ENCODE data around the gene ALAS2. TPM values are rescaled to one million over a fixed set of nuclear protein-coding genes. Genes with fewer than 3 reads are reported as not detected.
"Not testable (repeated sequence)": the region's sequence is repeated elsewhere in the genome, so short reads cannot be mapped to it uniquely, and the experiment has no call there.

The ALAS2 gene
- total RNA-seq, 2 donors from 2014 or later: not detected

- no peak overlapping the region for H3K4me3 ChIP-seq
- no peaks in the 10 kb centered on the region for H3K27me3 ChIP-seq (replicated peaks; ENCODE audit: insufficient read depth)
- H3K36me3 ChIP-seq: no peaks in the 10 kb centered on the region
- DNase-seq (ENCODE audit: low spot score): no peak
- intact Hi-C loops (cut with DNase I): no loop called here
- no peak overlapping the region for H3K27ac ChIP-seq
- TF ChIP-seq POLR2AphosphoS5 (IDR thresholded peaks at IDR 0.05) (no peak), CTCF (IDR thresholded peaks at IDR 0.05) (no peak), POLR2A (IDR thresholded peaks at IDR 0.05) (no peak)
- H3K9me3 ChIP-seq: no peaks in the 10 kb centered on the region
- H3K4me1 ChIP-seq (replicated peaks): no peaks in the 10 kb centered on the region
- WGBS: 95% methylated on average over 2 of the region's 2 CpGs
These were observed 39.1 kb downstream of the ALAS2 start for GRCh38 chrX:54991706-54992105.

- H3K27me3 ChIP-seq (replicated peaks; ENCODE audit: insufficient read depth); H3K9me3 ChIP-seq; H3K4me3 ChIP-seq; H3K4me1 ChIP-seq (replicated peaks); H3K27ac ChIP-seq; H3K36me3 ChIP-seq; intact Hi-C loops (cut with DNase I); DNase-seq (ENCODE audit: low spot score): not testable (repeated sequence)
- WGBS: 95% methylated on average over 2 of the region's 2 CpGs
These were observed 47.5 kb downstream of the ALAS2 start for GRCh38 chrX:54983306-54983705.

- intact Hi-C loops (cut with DNase I): no loop called here
These were observed 50.4 kb downstream of the ALAS2 start for GRCh38 chrX:54980334-54980733.

GRCh38 chrX:54979432-54979831 lies 51.3 kb downstream of the ALAS2 start:
- TF ChIP-seq CTCF (IDR thresholded peaks at IDR 0.05): no peak
- no peak for TF ChIP-seq POLR2AphosphoS5 (IDR thresholded peaks at IDR 0.05)
- TF ChIP-seq POLR2A (IDR thresholded peaks at IDR 0.05): no peak
- Histone ChIP-seq H3K9me3 (no peaks in the 10 kb centered on the region), H3K27ac (no peak overlapping the region), H3K4me1 (replicated peaks) (no peaks in the 10 kb centered on the region), H3K27me3 (replicated peaks; ENCODE audit: insufficient read depth) (no peaks in the 10 kb centered on the region), H3K36me3 (no peaks in the 10 kb centered on the region), H3K4me3 (no peak overlapping the region)
- DNase-seq (ENCODE audit: low spot score): no peak
- intact Hi-C loops (cut with DNase I): no loop called here

More at GRCh38 chrX:54980334-54980733, 50.4 kb downstream of the ALAS2 start:
- H3K9me3 ChIP-seq: no peaks in the 10 kb centered on the region
- no peak overlapping the region for H3K27ac ChIP-seq
- WGBS: 75% methylated on average over 6 of the region's 6 CpGs
- H3K27me3 ChIP-seq (replicated peaks; ENCODE audit: insufficient read depth): no peaks in the 10 kb centered on the region
- DNase-seq (ENCODE audit: low spot score): no peak
- no peaks in the 10 kb centered on the region for H3K4me1 ChIP-seq (replicated peaks)
- H3K36me3 ChIP-seq: no peaks in the 10 kb centered on the region
- H3K4me3 ChIP-seq: no peak overlapping the region
- TF ChIP-seq CTCF (IDR thresholded peaks at IDR 0.05) (no peak), POLR2AphosphoS5 (IDR thresholded peaks at IDR 0.05) (no peak), POLR2A (IDR thresholded peaks at IDR 0.05) (no peak)

GRCh38 chrX:54978448-54978847 lies 52.3 kb downstream of the ALAS2 start:
- H3K4me3 ChIP-seq: no peak overlapping the region
- intact Hi-C loops (cut with DNase I): no loop called here
- H3K4me1 ChIP-seq (replicated peaks): no peaks in the 10 kb centered on the region
- no peaks in the 10 kb centered on the region for H3K27me3 ChIP-seq (replicated peaks; ENCODE audit: insufficient read depth)
- no peaks in the 10 kb centered on the region for H3K36me3 ChIP-seq
- TF ChIP-seq POLR2A (IDR thresholded peaks at IDR 0.05) (no peak), CTCF (IDR thresholded peaks at IDR 0.05) (no peak), POLR2AphosphoS5 (IDR thresholded peaks at IDR 0.05) (no peak)
- no peak overlapping the region for H3K27ac ChIP-seq
- no peaks in the 10 kb centered on the region for H3K9me3 ChIP-seq
- DNase-seq (ENCODE audit: low spot score): no peak

Data from prostate gland (tissue), 2 donors.